H1 (cell line): ENCODE measurements around the gene TEX51. TPM values are rescaled to one million over a fixed set of nuclear protein-coding genes. Genes with fewer than 3 reads are reported as not detected.

Source experiments
- CHD1 ChIP-seq: IDR thresholded peaks from 2 replicates; pipeline ENCODE4 v1.6.1; 2012; ENCODE audit warnings: low read depth, low read length, improper control_type of control experiment
- TAF7 ChIP-seq: optimal IDR thresholded peaks from 2 replicates; pipeline ENCODE3; 2011; ENCODE audit warnings: low read depth, mild to moderate bottlenecking, inconsistent platforms, low read length, moderate library complexity, borderline replicate concordance
- polyA plus RNA-seq, 7 experiments: library from polyadenylated mRNA; depleted of rRNA in 3 of 7; stranded (reverse) in 5 of 7; unstranded in 2 of 7; fragments of >200 nt in 5 of 7; fragments of 200-250 nt in 2 of 7; gene quantifications; 1 replicate in 5 of 7; 2 replicates in 1 of 7; 4 replicates in 1 of 7; pipeline versions ENCODE4 v1.2.1 to v1.2.3, GENCODE V29; 2011 to 2013; ENCODE audit warnings: missing spikeins in 2 of 7, mixed read lengths in 2 of 7
- total RNA-seq: library from RNA; stranded (reverse); fragmentation: NEBNext Ultra II Directional; extraction: Animal tissue kit (Norgen Biotek cat#: 25700); gene quantifications from 2 replicates; pipeline ENCODE4 v1.2.1, GENCODE V29; 2021

The TEX51 gene
- total and polyA plus RNA-seq, 2 of the 8 experiments (the other 6 are each of a cell fraction or from before 2014, with no cell fraction given), result not detected

- TF ChIP-seq TAF7, result no peak
- TF ChIP-seq CHD1, result no peak
- TF ChIP-seq, all 59 proteins: peak for 0
Measured at GRCh38 chr2:126888046-126888445, 10.6 kb upstream of the TEX51 start (continued).
